Kidney epithelial cell (primary cell): ENCODE data around the gene CALN1. TPM values are rescaled to one million over a fixed set of nuclear protein-coding genes. Genes with fewer than 3 reads are reported as not detected.

Experiments used
- DNase-seq: peaks from one replicate; pipeline ENCODE4 v3.0.0-alpha.2; 2010; ENCODE audit warnings: low read depth
- H3K27me3 ChIP-seq: 2 replicates; pipeline ENCODE4 v1.6.0; 2011; ENCODE audit warnings: low read length; ENCODE audit not compliant: control insufficient read depth, insufficient read depth
- H3K36me3 ChIP-seq: 2 replicates; pipeline ENCODE4 v1.5.1; 2011; ENCODE audit warnings: low read length; ENCODE audit not compliant: control insufficient read depth, insufficient read depth
- H3K4me3 ChIP-seq: 2 replicates; pipeline ENCODE4 v1.5.1; 2011; ENCODE audit warnings: low read depth, mild to moderate bottlenecking, control low read depth, low read length
- total RNA-seq: library from RNA; depleted of rRNA; stranded (reverse); fragments of >200 nt; gene quantifications from 2 replicates; pipeline ENCODE4 v1.2.3, GENCODE V29; 2015
- TF ChIP-seq, protein P1 (sequence below): IDR thresholded peaks from 2 replicates; pipeline ENCODE4 v1.5.1; 2011; ENCODE audit warnings: mild to moderate bottlenecking, moderate library complexity, low read length, control low read depth, inconsistent platforms; ENCODE audit not compliant: insufficient read depth, poor library complexity, severe bottlenecking

The CALN1 gene
- total RNA-seq, 1 donor from 2014 or later: not detected

GRCh38 chr7:72028267-72028666, 383.9 kb downstream of the CALN1 start:
- TF ChIP-seq, protein P1, sequence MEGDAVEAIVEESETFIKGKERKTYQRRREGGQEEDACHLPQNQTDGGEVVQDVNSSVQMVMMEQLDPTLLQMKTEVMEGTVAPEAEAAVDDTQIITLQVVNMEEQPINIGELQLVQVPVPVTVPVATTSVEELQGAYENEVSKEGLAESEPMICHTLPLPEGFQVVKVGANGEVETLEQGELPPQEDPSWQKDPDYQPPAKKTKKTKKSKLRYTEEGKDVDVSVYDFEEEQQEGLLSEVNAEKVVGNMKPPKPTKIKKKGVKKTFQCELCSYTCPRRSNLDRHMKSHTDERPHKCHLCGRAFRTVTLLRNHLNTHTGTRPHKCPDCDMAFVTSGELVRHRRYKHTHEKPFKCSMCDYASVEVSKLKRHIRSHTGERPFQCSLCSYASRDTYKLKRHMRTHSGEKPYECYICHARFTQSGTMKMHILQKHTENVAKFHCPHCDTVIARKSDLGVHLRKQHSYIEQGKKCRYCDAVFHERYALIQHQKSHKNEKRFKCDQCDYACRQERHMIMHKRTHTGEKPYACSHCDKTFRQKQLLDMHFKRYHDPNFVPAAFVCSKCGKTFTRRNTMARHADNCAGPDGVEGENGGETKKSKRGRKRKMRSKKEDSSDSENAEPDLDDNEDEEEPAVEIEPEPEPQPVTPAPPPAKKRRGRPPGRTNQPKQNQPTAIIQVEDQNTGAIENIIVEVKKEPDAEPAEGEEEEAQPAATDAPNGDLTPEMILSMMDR: no peak
- no peak for DNase-seq
- H3K36me3 ChIP-seq: no peaks in the 10 kb centered on the region
- no peaks in the 10 kb centered on the region for H3K27me3 ChIP-seq
- no peak overlapping the region for H3K4me3 ChIP-seq

GRCh38 chr7:72025381-72025960, 386.7 kb downstream of the CALN1 start:
- no peak overlapping the region for H3K4me3 ChIP-seq
- H3K36me3 ChIP-seq: no peaks in the 10 kb centered on the region
- H3K27me3 ChIP-seq: no peaks in the 10 kb centered on the region
- DNase-seq: no peak
- TF ChIP-seq, protein P1: no peak

- no peaks in the 10 kb centered on the region for H3K36me3 ChIP-seq
- TF ChIP-seq, protein P1: no peak
- H3K4me3 ChIP-seq: no peak overlapping the region
- no peak for DNase-seq
- no peaks in the 10 kb centered on the region for H3K27me3 ChIP-seq
Measured at GRCh38 chr7:72023926-72024325, 388.2 kb downstream of the CALN1 start.

DNA sequence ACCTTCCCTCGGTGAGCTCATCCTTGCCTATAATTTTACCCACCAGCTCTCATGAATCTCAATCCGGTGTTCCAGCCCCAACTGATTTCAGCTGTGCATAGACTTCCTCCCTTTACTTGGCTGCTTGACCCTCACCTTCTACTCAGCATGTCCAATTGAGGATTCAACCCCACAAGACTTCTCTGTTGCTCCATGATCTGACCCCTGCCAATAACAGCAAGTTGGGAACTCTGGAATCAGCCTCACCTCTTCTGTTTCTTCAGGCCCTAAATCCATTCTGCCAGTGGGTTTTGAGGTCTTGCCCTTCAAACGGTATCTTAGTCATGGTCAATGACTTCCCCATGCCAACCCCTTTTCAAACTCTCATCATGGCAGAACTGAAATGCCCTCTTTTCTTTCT, 390.4 kb downstream of the CALN1 start:
- TF ChIP-seq, protein P1: no peak
- H3K4me3 ChIP-seq: no peak overlapping the region
- DNase-seq: no peak
- no peaks in the 10 kb centered on the region for H3K27me3 ChIP-seq
- H3K36me3 ChIP-seq: no peaks in the 10 kb centered on the region

GRCh38 chr7:72020311-72020710, 391.8 kb downstream of the CALN1 start:
- TF ChIP-seq, protein P1: no peak
- no peak for DNase-seq
- H3K4me3 ChIP-seq: no peak overlapping the region
- no peaks in the 10 kb centered on the region for H3K36me3 ChIP-seq
- no peaks in the 10 kb centered on the region for H3K27me3 ChIP-seq

DNA sequence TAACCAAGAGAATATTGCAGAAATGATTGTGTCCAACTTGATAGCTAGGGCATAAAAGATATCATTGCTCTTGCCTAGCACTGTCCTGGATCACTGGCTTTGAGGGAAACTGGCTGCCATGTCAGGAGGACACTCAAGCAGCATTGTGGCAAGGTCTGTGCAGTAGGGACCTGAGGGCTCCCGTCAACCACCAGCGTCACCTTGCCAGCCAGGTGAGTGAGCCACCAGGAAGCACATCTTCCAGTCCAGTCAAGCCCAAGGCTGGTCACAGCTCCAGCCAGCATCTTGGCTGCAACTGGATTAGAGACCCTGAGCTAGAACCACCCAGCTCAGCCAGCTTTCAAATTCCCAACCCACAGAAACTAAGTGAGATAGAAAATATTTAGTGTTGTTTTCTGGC, 392.7 kb downstream of the CALN1 start:
- TF ChIP-seq, protein P1: no peak
- no peak for DNase-seq
- H3K4me3 ChIP-seq: no peak overlapping the region
- H3K36me3 ChIP-seq: no peaks in the 10 kb centered on the region
- H3K27me3 ChIP-seq: no peaks in the 10 kb centered on the region
